GM19351 (cell line): ENCODE results near the gene SPATA6L.

ENCODE experiments used
- ATAC-seq: cut with Tn5 transposase; IDR thresholded peaks from one replicate; pipeline ENCODE4 v1.9.1; 2021; ENCODE audit warnings: mild to moderate bottlenecking, moderate library complexity; ENCODE audit not compliant: unreplicated experiment

SPATA6L gene

GRCh38 chr9:4558371-4558998 is 107.8 kb downstream of the SPATA6L start:
- ATAC-seq, result no peak

GRCh38 chr9:4555236-4555635 is 111.0 kb downstream of the SPATA6L start:
- no peak for ATAC-seq

- no peak for ATAC-seq
Measured at GRCh38 chr9:4553951-4554381, 112.3 kb downstream of the SPATA6L start.

GRCh38 chr9:4550777-4551484 is 115.3 kb downstream of the SPATA6L start:
- no peak for ATAC-seq

GRCh38 chr9:4549751-4550295 is 116.5 kb downstream of the SPATA6L start:
- no peak for ATAC-seq

- ATAC-seq, result no peak
Measured at GRCh38 chr9:4548811-4549725, 117.2 kb downstream of the SPATA6L start.
